Testis (tissue), 3 donors: ENCODE measurements around the gene NDRG4. TPM values are rescaled to one million over a fixed set of nuclear protein-coding genes. Genes with fewer than 3 reads are reported as not detected.
A peak's percentile ranks its signal among the peaks of the same experiment; 100 is the strongest.

Source experiments
- DNase-seq: peaks from one replicate; pipeline ENCODE4 v3.0.0-alpha.2; 2019
- H3K27ac ChIP-seq, 2 donors: fragments of 200-600 bp; sonication (generic); one replicate each; pipeline ENCODE4 v1.5.1; 2019
- H3K27me3 ChIP-seq: fragments of 200-600 bp; sonication (generic); one replicate; pipeline ENCODE4 v1.5.1; 2019
- H3K36me3 ChIP-seq: fragments of 200-600 bp; sonication (generic); one replicate; pipeline ENCODE4 v1.5.1; 2017; ENCODE audit warnings: low read depth; ENCODE audit errors: missing control alignments
- H3K4me1 ChIP-seq: fragments of 200-600 bp; sonication (generic); one replicate; pipeline ENCODE4 v1.5.1; 2019
- H3K4me3 ChIP-seq, 2 donors: fragments of 200-600 bp; sonication (generic); one replicate each; pipeline ENCODE4 v1.5.1; 2017 to 2019
- H3K9me3 ChIP-seq: fragments of 200-600 bp; sonication (generic); one replicate; pipeline ENCODE4 v1.5.1; 2017
- CTCF ChIP-seq, 3 experiments: fragments of 450-650 bp in 2 of 3; fragments of 200-600 bp in 1 of 3; sonication (generic) in 1 of 3; IDR thresholded peaks; one replicate each; pipeline ENCODE4 v1.5.1; 2016 to 2019; ENCODE audit warnings: antibody characterized with exemption in 3 of 3, mild to moderate bottlenecking in 2 of 3, moderate library complexity in 1 of 3
- POLR2A ChIP-seq: fragments of 450-650 bp; IDR thresholded peaks from one replicate; pipeline ENCODE4 v1.6.1; 2017; ENCODE audit warnings: antibody characterized with exemption, mild to moderate bottlenecking, moderate library complexity
- WGBS, 2 donors: methylation state at CpG; one replicate each; pipeline ENCODE4 v1.1.5; 2018; 5-methylcytosine and 5-hydroxymethylcytosine counted together
- intact Hi-C: fragments of 100-400 bp; cut with DNase I; formaldehyde crosslinking; loops from one replicate; pipeline ENCODE4 v1.15.1; 2023; ENCODE audit warnings: low total_unique reads
- polyA plus RNA-seq: library from polyadenylated mRNA; stranded (reverse); fragments of 350-450 nt; fragmentation: Illumina TruSeq; extraction: RNeasy Lipid Tissue Mini Kit (QIAGEN cat#74804); gene quantifications from one replicate; pipeline ENCODE4 v1.2.3, GENCODE V29; 2014; ENCODE audit warnings: low read depth, low replicate concordance; ENCODE audit not compliant: insufficient read depth
- total RNA-seq, 2 donors: library from RNA; depleted of rRNA; stranded (reverse); fragments of >200 nt; gene quantifications; one replicate each; pipeline ENCODE4 v1.2.3, GENCODE V29; 2016

The NDRG4 gene
- total and polyA plus RNA-seq, 3 donors from 2014 or later: 142 to 444 (median 375) TPM

- Histone ChIP-seq H3K4me3 (no peak overlapping the region), H3K36me3 (no peaks in the 10 kb centered on the region), H3K4me1 (peaks cover 21% of the 10 kb centered on the region), H3K27ac (no peak overlapping the region), H3K27me3 (no peaks in the 10 kb centered on the region), H3K9me3 (no peaks in the 10 kb centered on the region)
- no peak for DNase-seq
- WGBS, 2 donors: 89 to 95% methylated on average over 10 to 14 of the region's 14 CpGs
- TF ChIP-seq CTCF (IDR thresholded peaks at IDR 0.05): no peak
- TF ChIP-seq POLR2A: no peak
- intact Hi-C loops: no loop called here
Measured at GRCh38 chr16:58503166-58503862, 3.4 kb downstream of the NDRG4 start.

- 89 to 96% methylated on average over 17 to 21 of the region's 21 CpGs for WGBS, 2 donors
- Histone ChIP-seq H3K27ac (no peak overlapping the region), H3K36me3 (no peaks in the 10 kb centered on the region), H3K9me3 (no peaks in the 10 kb centered on the region), H3K27me3 (no peaks in the 10 kb centered on the region), H3K4me1 (peaks cover 21% of the 10 kb centered on the region), H3K4me3 (no peak overlapping the region)
- no peak for TF ChIP-seq POLR2A
- no peak for TF ChIP-seq CTCF (IDR thresholded peaks at IDR 0.05)
- peak; percentile 12 for DNase-seq
- intact Hi-C loops: no loop called here
Measured at GRCh38 chr16:58503863-58504688, 4.1 kb downstream of the NDRG4 start.

GRCh38 chr16:58506241-58507194 lies 6.6 kb downstream of the NDRG4 start:
- no peaks in the 10 kb centered on the region for H3K36me3 ChIP-seq
- no peak for DNase-seq
- no peak overlapping the region for H3K4me3 ChIP-seq
- peaks cover 5% of the 10 kb centered on the region for H3K4me1 ChIP-seq
- TF ChIP-seq POLR2A (no peak), CTCF (IDR thresholded peaks at IDR 0.05) (no peak)
- intact Hi-C loops: no loop called here
- H3K9me3 ChIP-seq: no peaks in the 10 kb centered on the region
- WGBS, 2 donors: 85 to 86% methylated on average over 14 to 20 of the region's 20 CpGs
- H3K27me3 ChIP-seq: no peaks in the 10 kb centered on the region
- H3K27ac ChIP-seq: no peak overlapping the region

- intact Hi-C loops: no loop called here
- H3K4me1 ChIP-seq: no peaks in the 10 kb centered on the region
Measured at GRCh38 chr16:58507195-58507962, 7.4 kb downstream of the NDRG4 start.

More at GRCh38 chr16:58507195-58507962, 7.4 kb downstream of the NDRG4 start:
- DNase-seq: peak; percentile 11
- Histone ChIP-seq H3K9me3 (no peaks in the 10 kb centered on the region), H3K27ac (no peak overlapping the region), H3K36me3 (no peaks in the 10 kb centered on the region), H3K4me3 (no peak overlapping the region), H3K27me3 (no peaks in the 10 kb centered on the region)
- TF ChIP-seq CTCF (IDR thresholded peaks at IDR 0.05) (no peak), POLR2A (no peak)
- WGBS, 2 donors: 73 to 79% methylated on average over 10 to 15 of the region's 15 CpGs
